ENCODE data around the gene RXRA.

RXRA gene

GRCh38 chr9:134353539-134353938 lies 27.3 kb downstream of the RXRA start:
- H2AK5ac ChIP-seq (ENCODE audit: low read depth, low read length), result peak overlapping the region; percentile 78

GRCh38 chr9:134355158-134355557 lies 28.9 kb downstream of the RXRA start:
- no peak overlapping the region for H2BK5ac ChIP-seq (ENCODE audit: low read length)
- H3K4me1 ChIP-seq (ENCODE audit: control insufficient read depth in 2 of 2, insufficient read depth in 1 of 2, low read depth in 1 of 2, low read length in 2 of 2), result peaks cover 0 to 24% of the 10 kb centered on the region in 2 donors
- H4K8ac ChIP-seq (ENCODE audit: low read depth, low read length), result no peak overlapping the region
- H3K79me1 ChIP-seq (ENCODE audit: low read depth, low read length), result peaks cover 43% of the 10 kb centered on the region
- H3K4me2 ChIP-seq (ENCODE audit: insufficient read depth, low read length, poor library complexity, severe bottlenecking), result no peak overlapping the region
- H2BK12ac ChIP-seq (ENCODE audit: low read length), result no peak overlapping the region
- H4K91ac ChIP-seq (ENCODE audit: low read depth, low read length, poor library complexity), result no peak overlapping the region
- no peak overlapping the region for H3K9ac ChIP-seq (ENCODE audit: low read depth, low read length, poor library complexity)
- no CpG with 5 or more reads among the region's 8 CpGs for WGBS, 2 donors (ENCODE audit: extremely low coverage in 2 of 2, insufficient read length in 2 of 2, insufficient replicate concordance in 1 of 2)
- H3K18ac ChIP-seq (ENCODE audit: low read length), result peak overlapping the region; percentile 11
- no peak overlapping the region for H3K27ac ChIP-seq (replicated peaks; ENCODE audit: low read length)
- DNase-seq (ENCODE audit: low spot score), result no peak
- H3K27me3 ChIP-seq (ENCODE audit: control insufficient read depth in 3 of 3, insufficient read depth in 3 of 3, low read depth in 1 of 3, low read length in 3 of 3), result no peaks in the 10 kb centered on the region
- no peaks in the 10 kb centered on the region for H3K9me3 ChIP-seq (replicated peaks in 1 of 2; ENCODE audit: control insufficient read depth in 2 of 2, insufficient read depth in 1 of 2, low read depth in 1 of 2, low read length in 2 of 2)
- no peak overlapping the region for H3K4me3 ChIP-seq (ENCODE audit: low read length in 2 of 2)
- no peak overlapping the region for H2AFZ ChIP-seq (ENCODE audit: low read length)
- no peak overlapping the region for H2AK5ac ChIP-seq (ENCODE audit: low read depth, low read length)
- no peak overlapping the region for H2BK15ac ChIP-seq (ENCODE audit: low read length)
- no peak overlapping the region for H2BK120ac ChIP-seq (ENCODE audit: low read depth, low read length)
- H3K36me3 ChIP-seq (replicated peaks in 1 of 2; ENCODE audit: control insufficient read depth in 2 of 2, insufficient read depth in 2 of 2, low read length in 2 of 2), result no peaks in the 10 kb centered on the region
- peak overlapping the region; percentile 32 for H3K14ac ChIP-seq (ENCODE audit: low read length)
- no peak overlapping the region for H3K23ac ChIP-seq (ENCODE audit: low read depth, low read length, poor library complexity)
- H3K4ac ChIP-seq (ENCODE audit: low read length), result no peak overlapping the region

More at GRCh38 chr9:134353539-134353938, 27.3 kb downstream of the RXRA start:
- Histone ChIP-seq H3K23ac (ENCODE audit: low read depth, low read length, poor library complexity) (peak overlapping the region; percentile 81), H3K18ac (ENCODE audit: low read length) (peak overlapping the region; percentile 87), H4K91ac (ENCODE audit: low read depth, low read length, poor library complexity) (no peak overlapping the region), H2BK12ac (ENCODE audit: low read length) (no peak overlapping the region), H2BK120ac (ENCODE audit: low read depth, low read length) (no peak overlapping the region), H3K27me3 (ENCODE audit: control insufficient read depth in 3 of 3, insufficient read depth in 3 of 3, low read depth in 1 of 3, low read length in 3 of 3) (no peaks in the 10 kb centered on the region), H2BK5ac (ENCODE audit: low read length) (no peak overlapping the region), H3K9me3 (replicated peaks in 1 of 2; ENCODE audit: control insufficient read depth in 2 of 2, insufficient read depth in 1 of 2, low read depth in 1 of 2, low read length in 2 of 2) (no peaks in the 10 kb centered on the region), H4K8ac (ENCODE audit: low read depth, low read length) (no peak overlapping the region), H3K79me1 (ENCODE audit: low read depth, low read length) (peaks cover 44% of the 10 kb centered on the region), H3K4me3 (ENCODE audit: low read length in 2 of 2) (no peak overlapping the region), H3K27ac (replicated peaks; ENCODE audit: low read length) (no peak overlapping the region), H3K4me2 (ENCODE audit: insufficient read depth, low read length, poor library complexity, severe bottlenecking) (no peak overlapping the region), H3K14ac (ENCODE audit: low read length) (peak overlapping the region; percentile 94), H3K4me1 (ENCODE audit: control insufficient read depth in 2 of 2, insufficient read depth in 1 of 2, low read depth in 1 of 2, low read length in 2 of 2) (peaks cover 2 to 18% of the 10 kb centered on the region in 2 donors), H3K9ac (ENCODE audit: low read depth, low read length, poor library complexity) (peak overlapping the region; percentile 44), H2BK15ac (ENCODE audit: low read length) (no peak overlapping the region), H3K4ac (ENCODE audit: low read length) (no peak overlapping the region), H2AFZ (ENCODE audit: low read length) (no peak overlapping the region), H3K36me3 (replicated peaks in 1 of 2; ENCODE audit: control insufficient read depth in 2 of 2, insufficient read depth in 2 of 2, low read length in 2 of 2) (no peaks in the 10 kb centered on the region)
- DNase-seq (ENCODE audit: low spot score), result no peak
- no CpG with 5 or more reads among the region's 12 CpGs for WGBS, 2 donors (ENCODE audit: extremely low coverage in 2 of 2, insufficient read length in 2 of 2, insufficient replicate concordance in 1 of 2)

- WGBS, 2 donors (ENCODE audit: extremely low coverage in 2 of 2, insufficient read length in 2 of 2, insufficient replicate concordance in 1 of 2), result no CpG with 5 or more reads among the region's 15 CpGs
- Histone ChIP-seq H3K9ac (ENCODE audit: low read depth, low read length, poor library complexity) (no peak overlapping the region), H3K4me2 (ENCODE audit: insufficient read depth, low read length, poor library complexity, severe bottlenecking) (no peak overlapping the region), H3K36me3 (replicated peaks in 1 of 2; ENCODE audit: control insufficient read depth in 2 of 2, insufficient read depth in 2 of 2, low read length in 2 of 2) (no peaks in the 10 kb centered on the region), H2BK120ac (ENCODE audit: low read depth, low read length) (no peak overlapping the region), H3K18ac (ENCODE audit: low read length) (peak overlapping the region; percentile 53), H3K79me1 (ENCODE audit: low read depth, low read length) (peaks cover 41% of the 10 kb centered on the region), H2BK12ac (ENCODE audit: low read length) (no peak overlapping the region), H3K4me3 (ENCODE audit: low read length in 2 of 2) (no peak overlapping the region), H2BK15ac (ENCODE audit: low read length) (no peak overlapping the region), H4K91ac (ENCODE audit: low read depth, low read length, poor library complexity) (no peak overlapping the region), H3K23ac (ENCODE audit: low read depth, low read length, poor library complexity) (no peak overlapping the region), H2BK5ac (ENCODE audit: low read length) (no peak overlapping the region), H2AFZ (ENCODE audit: low read length) (no peak overlapping the region), H3K9me3 (replicated peaks in 1 of 2; ENCODE audit: control insufficient read depth in 2 of 2, insufficient read depth in 1 of 2, low read depth in 1 of 2, low read length in 2 of 2) (no peaks in the 10 kb centered on the region), H3K14ac (ENCODE audit: low read length) (peak overlapping the region; percentile 89), H4K8ac (ENCODE audit: low read depth, low read length) (no peak overlapping the region), H3K27ac (replicated peaks; ENCODE audit: low read length) (no peak overlapping the region), H3K27me3 (ENCODE audit: control insufficient read depth in 3 of 3, insufficient read depth in 3 of 3, low read depth in 1 of 3, low read length in 3 of 3) (no peaks in the 10 kb centered on the region), H3K4ac (ENCODE audit: low read length) (no peak overlapping the region), H3K4me1 (ENCODE audit: control insufficient read depth in 2 of 2, insufficient read depth in 1 of 2, low read depth in 1 of 2, low read length in 2 of 2) (peaks cover 0 to 18% of the 10 kb centered on the region in 2 donors), H2AK5ac (ENCODE audit: low read depth, low read length) (no peak overlapping the region)
- no peak for DNase-seq (ENCODE audit: low spot score)
These were observed 29.5 kb downstream of the RXRA start for GRCh38 chr9:134355561-134356279.

- H3K4me1 ChIP-seq (ENCODE audit: control insufficient read depth in 2 of 2, insufficient read depth in 1 of 2, low read depth in 1 of 2, low read length in 2 of 2), result peaks cover 0 to 16% of the 10 kb centered on the region in 2 donors
- no peak for DNase-seq (ENCODE audit: low spot score)
- no peak overlapping the region for H3K27ac ChIP-seq (replicated peaks; ENCODE audit: low read length)
These were observed 30.5 kb downstream of the RXRA start for GRCh38 chr9:134356496-134357470.

More at GRCh38 chr9:134356496-134357470, 30.5 kb downstream of the RXRA start:
- Histone ChIP-seq H3K79me1 (ENCODE audit: low read depth, low read length) (peaks cover 44% of the 10 kb centered on the region), H3K36me3 (replicated peaks in 1 of 2; ENCODE audit: control insufficient read depth in 2 of 2, insufficient read depth in 2 of 2, low read length in 2 of 2) (no peaks in the 10 kb centered on the region), H2BK5ac (ENCODE audit: low read length) (peak overlapping the region; percentile 75), H2BK12ac (ENCODE audit: low read length) (no peak overlapping the region), H3K9me3 (replicated peaks in 1 of 2; ENCODE audit: control insufficient read depth in 2 of 2, insufficient read depth in 1 of 2, low read depth in 1 of 2, low read length in 2 of 2) (no peaks in the 10 kb centered on the region), H3K4ac (ENCODE audit: low read length) (no peak overlapping the region), H4K8ac (ENCODE audit: low read depth, low read length) (no peak overlapping the region), H2AK5ac (ENCODE audit: low read depth, low read length) (peak overlapping the region; percentile 84), H3K4me3 (ENCODE audit: low read length in 2 of 2) (no peak overlapping the region), H3K14ac (ENCODE audit: low read length) (peak overlapping the region; percentile 56), H2AFZ (ENCODE audit: low read length) (no peak overlapping the region), H4K91ac (ENCODE audit: low read depth, low read length, poor library complexity) (no peak overlapping the region), H3K4me2 (ENCODE audit: insufficient read depth, low read length, poor library complexity, severe bottlenecking) (no peak overlapping the region), H3K18ac (ENCODE audit: low read length) (peak overlapping the region; percentile 80), H3K23ac (ENCODE audit: low read depth, low read length, poor library complexity) (peak overlapping the region; percentile 49), H2BK120ac (ENCODE audit: low read depth, low read length) (no peak overlapping the region), H3K9ac (ENCODE audit: low read depth, low read length, poor library complexity) (no peak overlapping the region), H3K27me3 (ENCODE audit: control insufficient read depth in 3 of 3, insufficient read depth in 3 of 3, low read depth in 1 of 3, low read length in 3 of 3) (no peaks in the 10 kb centered on the region), H2BK15ac (ENCODE audit: low read length) (no peak overlapping the region)
- no CpG with 5 or more reads among the region's 29 CpGs for WGBS, 2 donors (ENCODE audit: extremely low coverage in 2 of 2, insufficient read length in 2 of 2, insufficient replicate concordance in 1 of 2)

Data from neuronal stem cell (in vitro differentiated cells).